Right cardiac atrium (tissue), 5 donors: ENCODE results near the gene KCNJ5. TPM values are rescaled to one million over a fixed set of nuclear protein-coding genes. Genes with fewer than 3 reads are reported as not detected.

Experiments used
- ATAC-seq, 2 donors: fragments of 200-7000 bp; cut with Tn5 transposase; one replicate each; pipeline versions ENCODE4 v1.8.0 to v1.9.1; 2020; ENCODE audit warnings: moderate library complexity in 2 of 2, mild to moderate bottlenecking in 1 of 2
- DNase-seq, 3 donors: peaks; one replicate each; pipeline ENCODE4 v3.0.0-alpha.2; 2020
- H3K27ac ChIP-seq: one replicate; pipeline ENCODE4 v1.5.1; 2013; ENCODE audit warnings: mild to moderate bottlenecking, low read length, control low read depth, moderate library complexity
- H3K27me3 ChIP-seq: one replicate; pipeline ENCODE4 v1.6.1; 2013; ENCODE audit not compliant: control insufficient read depth, insufficient read depth
- H3K4me1 ChIP-seq: one replicate; pipeline ENCODE4 v1.6.1; 2013; ENCODE audit warnings: low read length; ENCODE audit not compliant: control insufficient read depth, insufficient read depth
- H3K4me3 ChIP-seq: one replicate; pipeline ENCODE4 v1.5.1; 2013; ENCODE audit warnings: low read length, control low read depth
- H3K9me3 ChIP-seq: one replicate; pipeline ENCODE4 v1.6.1; 2013; ENCODE audit warnings: low read length; ENCODE audit not compliant: control insufficient read depth
- WGBS: extraction: QIAGEN DNeasy Blood & Tissue Kit; methylation state at CpG from one replicate; pipeline ENCODE4 v1.1.7; 2013; 5-methylcytosine and 5-hydroxymethylcytosine counted together
- intact Hi-C, 4 donors: fragments of 100-400 bp; cut with DNase I; formaldehyde crosslinking; loops; one replicate each; pipeline versions ENCODE4 v1.11.0 to v1.14.0; 2022 to 2023
- polyA plus RNA-seq: library from polyadenylated mRNA; stranded (reverse); fragments of 200-250 nt; gene quantifications from one replicate; pipeline ENCODE4 v1.2.3, GENCODE V29; 2013
- total RNA-seq, 4 donors: library from RNA; stranded (reverse); fragmentation: NEBNext Ultra II Directional; extraction: Animal tissue kit (Norgen Biotek cat#: 25700); gene quantifications; one replicate each; pipeline ENCODE4 v1.2.1, GENCODE V29; 2021
- donor health status: healthy with polysubstance abuse.
- donor health status: DM: no; HTN: yes; CAD: no.
- donor health status: DM: no; HTN: no; CAD: no.
- donor health status: DM: no; HTN: yes; CAD: no; lungs with severe emphysema.
- donor health status: DM: yes; HTN: yes; CAD: no.

Gene KCNJ5
- total and polyA plus RNA-seq, 5 donors: 9.3 to 30.0 (median 21.1) TPM

DNA sequence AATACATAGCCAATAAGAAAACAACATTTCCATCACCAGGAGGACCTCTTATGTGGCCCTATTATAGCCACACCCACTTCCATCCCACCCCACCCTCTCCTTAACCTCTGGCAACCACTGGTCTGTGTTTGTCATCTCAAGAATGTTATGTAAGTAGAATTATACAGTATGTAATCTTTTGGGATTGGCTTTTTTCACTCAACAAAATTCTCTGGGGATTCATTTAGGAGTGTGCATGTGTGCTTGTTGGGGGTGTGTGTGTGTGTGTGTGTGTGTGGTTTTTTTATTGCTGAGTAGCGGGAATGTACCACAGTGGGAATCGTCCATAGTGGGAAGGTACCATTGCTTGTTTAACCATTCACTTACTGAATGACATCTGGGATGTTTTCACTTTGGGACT lies 5.2 kb downstream of the KCNJ5 start:
- ATAC-seq (no peak), DNase-seq (no peak)
- H3K4me3 ChIP-seq: no peak overlapping the region
- no peaks in the 10 kb centered on the region for H3K27me3 ChIP-seq
- H3K27ac ChIP-seq: no peak overlapping the region
- H3K4me1 ChIP-seq: peaks cover 3% of the 10 kb centered on the region
- WGBS: 32% methylated on average over 2 of the region's 2 CpGs
- intact Hi-C loops: no loop called here
- H3K9me3 ChIP-seq: no peaks in the 10 kb centered on the region

DNA sequence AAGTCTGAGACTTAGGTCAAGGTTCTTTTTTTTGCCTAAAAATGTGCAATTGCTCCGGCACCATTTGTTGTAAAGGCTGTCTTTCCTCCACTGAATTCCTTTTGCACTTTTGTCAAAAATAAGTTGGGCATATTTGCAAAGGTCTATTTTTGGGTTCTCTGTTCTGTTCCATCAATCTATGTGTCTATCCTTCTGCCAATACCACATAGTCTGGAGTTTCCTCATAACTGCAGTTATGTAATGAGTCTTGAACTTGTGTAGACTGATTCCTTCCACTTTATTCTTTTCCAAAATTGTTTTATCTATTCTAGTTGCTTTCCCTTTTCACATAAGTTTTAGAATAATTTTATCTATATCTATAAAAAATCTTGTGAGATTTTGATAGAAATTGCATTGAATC lies 6.7 kb downstream of the KCNJ5 start:
- Histone ChIP-seq H3K4me1 (peaks cover 7% of the 10 kb centered on the region), H3K4me3 (no peak overlapping the region), H3K27ac (no peak overlapping the region), H3K9me3 (no peaks in the 10 kb centered on the region), H3K27me3 (no peaks in the 10 kb centered on the region)
- no peak for DNase-seq
- intact Hi-C loops: no loop called here
- WGBS: 88% methylated on average over 1 of the region's 1 CpG
- no peak for ATAC-seq

DNA sequence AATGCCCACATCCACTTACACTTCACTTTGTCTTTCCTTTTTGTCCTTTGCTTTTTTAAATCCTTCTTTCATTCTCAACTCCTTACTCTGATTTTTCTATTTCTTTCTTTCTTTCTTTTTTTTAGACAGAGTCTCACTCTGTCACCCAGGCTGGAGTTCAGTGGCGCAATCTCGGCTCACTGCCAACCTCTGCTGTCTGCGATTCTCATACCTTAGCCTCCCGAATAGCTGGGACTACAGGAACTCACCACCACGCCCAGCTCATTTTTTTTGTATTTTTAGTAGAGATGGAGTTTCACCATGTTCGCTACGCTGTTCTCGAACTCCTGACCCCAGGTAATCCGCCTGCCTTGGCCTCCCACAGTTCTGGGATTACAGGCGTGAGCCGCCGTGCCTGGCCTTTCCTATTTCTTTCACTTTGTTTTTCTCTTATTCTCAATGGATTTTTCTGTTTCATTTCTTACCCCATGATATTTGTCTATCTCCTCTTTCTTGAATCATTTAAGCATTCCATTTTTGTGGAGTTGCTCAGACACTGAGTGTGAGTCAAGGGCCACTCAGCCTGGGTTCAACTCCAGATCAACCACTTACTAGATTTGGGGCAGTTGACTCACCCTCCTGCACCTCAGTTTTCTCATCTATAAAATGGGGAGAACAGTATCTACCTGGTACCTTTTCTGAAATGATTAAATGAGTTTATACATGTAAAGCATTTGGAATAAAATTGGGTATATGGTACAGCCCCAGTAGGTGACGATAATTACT lies 7.6 kb downstream of the KCNJ5 start:
- ATAC-seq (no peak), DNase-seq (peak in 1 of 3 donors; percentile 68)
- no peak overlapping the region for H3K4me3 ChIP-seq
- peaks cover 7% of the 10 kb centered on the region for H3K4me1 ChIP-seq
- intact Hi-C loops: no loop called here
- WGBS: 86% methylated on average over 13 of the region's 13 CpGs
- no peaks in the 10 kb centered on the region for H3K27me3 ChIP-seq
- H3K27ac ChIP-seq: no peak overlapping the region
- H3K9me3 ChIP-seq: no peaks in the 10 kb centered on the region

DNA sequence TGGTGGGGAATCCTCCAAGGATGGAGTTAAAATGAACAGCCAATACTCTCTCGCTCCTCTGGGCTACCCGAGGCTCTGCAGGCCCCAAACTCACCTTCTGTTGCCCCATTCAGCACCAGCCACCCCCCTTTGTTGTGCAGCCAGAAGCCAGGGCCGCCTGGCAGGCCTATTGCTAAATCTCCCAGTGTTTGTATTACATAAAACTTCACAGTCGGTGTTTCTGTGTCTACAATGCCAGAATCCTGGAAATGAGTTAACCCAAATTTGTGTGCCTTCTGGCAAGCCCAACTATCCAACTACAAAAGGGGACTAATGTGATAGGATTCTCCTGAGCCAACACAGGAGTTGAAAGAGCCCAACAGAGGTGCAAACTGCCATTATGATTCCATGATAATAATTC lies 9.3 kb downstream of the KCNJ5 start:
- no peak for DNase-seq
- H3K9me3 ChIP-seq: no peaks in the 10 kb centered on the region
- no peaks in the 10 kb centered on the region for H3K27me3 ChIP-seq
- peak overlapping the region; percentile 38 for H3K27ac ChIP-seq
- H3K4me3 ChIP-seq: no peak overlapping the region
- 51% methylated on average over 4 of the region's 4 CpGs for WGBS
- ATAC-seq: no peak
- intact Hi-C loops: no loop called here
- H3K4me1 ChIP-seq: peaks cover 6% of the 10 kb centered on the region

DNA sequence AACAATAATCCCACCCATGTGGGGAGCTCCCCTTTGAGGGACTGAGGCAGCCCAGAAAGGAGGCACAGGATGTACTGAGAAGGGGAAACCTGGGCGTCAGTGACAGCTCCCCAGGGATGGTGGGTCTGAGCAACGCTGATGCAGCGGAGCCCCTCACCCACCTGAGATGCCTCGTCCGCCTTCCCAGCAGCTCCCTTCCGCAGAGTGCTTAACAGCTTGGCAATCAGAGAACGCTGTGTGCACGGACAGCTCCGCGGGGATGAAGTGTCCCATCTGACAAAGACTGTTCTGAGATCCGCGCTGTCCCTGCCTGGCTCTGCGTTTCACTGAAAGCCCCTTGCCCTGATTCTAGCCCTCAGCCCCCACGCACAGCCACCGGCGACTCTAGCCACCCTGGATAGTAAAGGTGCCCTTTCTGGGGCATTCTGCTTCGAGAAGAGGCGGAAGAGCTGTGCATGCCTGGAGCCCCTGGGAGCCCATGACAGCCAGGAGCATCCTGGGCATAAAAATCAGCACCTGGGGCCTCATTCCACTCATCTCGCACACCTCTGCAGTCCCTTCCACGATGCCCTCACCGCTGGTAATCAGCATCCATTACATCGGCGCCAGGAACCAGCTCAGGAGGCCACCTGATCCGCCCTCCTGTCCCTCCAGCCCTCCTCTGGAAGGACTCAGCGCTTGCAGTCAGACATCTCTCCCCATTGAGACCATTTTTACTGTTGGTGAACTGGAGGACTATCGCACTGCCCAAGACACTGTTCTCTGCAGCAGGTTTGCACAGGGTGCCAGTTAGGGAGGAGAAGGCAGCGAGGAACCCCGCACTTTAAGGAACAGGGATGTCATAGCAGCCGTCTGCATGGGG lies 10.7 kb downstream of the KCNJ5 start:
- no peaks in the 10 kb centered on the region for H3K27me3 ChIP-seq
- intact Hi-C loops: no loop called here
- H3K4me1 ChIP-seq: peaks cover 6% of the 10 kb centered on the region
- H3K9me3 ChIP-seq: no peaks in the 10 kb centered on the region
- DNase-seq (peak in 1 of 3 donors; percentile 55), ATAC-seq (peak; percentile 8 to 25)
- peak overlapping the region; percentile 38 for H3K27ac ChIP-seq
- WGBS: 53% methylated on average over 29 of the region's 29 CpGs
- H3K4me3 ChIP-seq: no peak overlapping the region

DNA sequence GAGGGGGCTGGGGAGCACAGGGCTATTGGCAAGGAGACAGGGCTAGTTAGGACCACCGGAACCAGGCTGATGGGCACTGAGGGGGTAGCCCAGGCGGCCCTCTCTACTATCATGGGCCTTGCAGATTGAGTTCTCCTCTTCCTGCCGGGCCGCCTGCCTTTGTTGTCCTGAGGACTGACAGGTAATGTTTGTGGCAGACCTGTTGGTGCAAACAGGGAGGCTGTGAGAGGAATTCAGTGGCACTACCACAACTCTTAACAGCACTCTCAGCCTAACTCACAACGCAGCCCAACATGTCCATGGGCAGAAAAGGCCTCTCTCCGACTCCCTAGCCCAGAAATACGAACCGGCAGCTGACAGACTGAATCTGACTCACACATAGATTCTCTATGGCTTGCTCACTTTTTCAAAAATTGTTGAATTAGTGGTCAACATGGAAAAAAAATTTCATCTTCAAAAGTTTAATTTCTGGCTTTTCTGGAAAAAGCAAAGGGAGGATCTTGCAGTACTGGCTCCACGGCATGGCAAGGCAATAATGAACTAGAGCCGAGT lies 11.4 kb downstream of the KCNJ5 start:
- no peak for ATAC-seq
- H3K27me3 ChIP-seq: no peaks in the 10 kb centered on the region
- peaks cover 6% of the 10 kb centered on the region for H3K4me1 ChIP-seq
- H3K27ac ChIP-seq: no peak overlapping the region
- 85% methylated on average over 10 of the region's 10 CpGs for WGBS
- no peak for DNase-seq
- no peaks in the 10 kb centered on the region for H3K9me3 ChIP-seq
- intact Hi-C loops: no loop called here
- no peak overlapping the region for H3K4me3 ChIP-seq

DNA sequence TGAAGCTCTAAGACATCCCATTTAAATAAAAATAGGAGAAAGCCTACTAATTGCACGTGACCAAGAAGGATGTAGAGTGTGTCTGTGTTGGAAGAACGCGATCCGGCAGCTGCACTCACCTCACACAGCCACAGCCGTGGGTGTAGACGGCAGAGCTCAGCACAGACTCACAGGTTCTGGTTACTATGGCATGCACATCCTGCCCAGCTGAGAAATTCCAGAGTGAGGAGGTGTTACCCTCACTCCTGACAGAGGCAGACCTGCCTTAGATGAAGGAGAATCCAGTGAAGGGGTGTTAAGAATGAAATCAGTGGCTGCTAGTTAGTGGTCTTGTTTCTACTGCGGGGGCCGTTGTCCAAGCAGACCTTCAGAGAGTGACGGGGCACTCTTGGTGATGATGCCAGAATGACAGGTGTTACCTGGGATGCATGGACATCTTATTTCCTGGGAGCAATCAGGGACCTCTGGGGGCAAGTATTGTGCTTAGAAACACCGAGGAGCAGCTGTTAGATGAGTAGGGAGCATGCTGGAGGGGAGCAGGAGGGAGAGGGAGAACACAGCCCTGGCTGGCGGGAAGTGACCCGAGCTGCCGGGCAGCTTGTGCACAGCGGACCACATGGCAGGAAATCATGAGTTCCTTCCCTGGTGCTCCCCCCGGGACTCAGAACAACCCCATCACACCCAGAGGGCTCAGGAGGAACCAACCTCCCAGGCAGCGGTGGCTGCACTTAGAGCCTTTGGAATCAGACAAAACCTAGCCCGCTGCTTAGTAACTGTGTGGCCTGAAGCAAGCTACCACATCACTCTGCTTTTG lies 12.3 kb downstream of the KCNJ5 start:
- no peak overlapping the region for H3K4me3 ChIP-seq
- peaks cover 9% of the 10 kb centered on the region for H3K4me1 ChIP-seq
- 55% methylated on average over 17 of the region's 17 CpGs for WGBS
- ATAC-seq: peak in 1 of 2 donors; percentile 15
- H3K27ac ChIP-seq: no peak overlapping the region
- H3K9me3 ChIP-seq: no peaks in the 10 kb centered on the region
- intact Hi-C loops: no loop called here
- H3K27me3 ChIP-seq: no peaks in the 10 kb centered on the region
- peak in 1 of 3 donors; percentile 67 for DNase-seq

DNA sequence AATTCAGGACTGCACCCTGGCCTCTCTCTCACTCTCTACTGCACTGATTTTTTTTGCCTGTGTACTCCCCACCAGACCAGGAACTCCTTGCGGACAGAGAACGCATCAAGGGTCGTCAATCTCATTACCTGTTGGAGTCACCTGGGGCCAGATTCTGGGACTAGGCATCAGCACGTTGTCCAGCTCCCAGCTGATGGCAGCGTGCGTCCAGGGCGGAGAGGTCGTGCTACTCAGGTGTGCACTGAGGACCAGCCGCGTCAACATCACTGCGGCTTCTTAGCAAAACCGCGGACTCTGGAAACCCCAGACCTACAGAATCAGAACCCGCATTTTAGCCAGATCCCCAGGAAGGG lies 13.1 kb downstream of the KCNJ5 start:
- H3K4me1 ChIP-seq: peaks cover 14% of the 10 kb centered on the region
- intact Hi-C loops: no loop called here

DNA sequence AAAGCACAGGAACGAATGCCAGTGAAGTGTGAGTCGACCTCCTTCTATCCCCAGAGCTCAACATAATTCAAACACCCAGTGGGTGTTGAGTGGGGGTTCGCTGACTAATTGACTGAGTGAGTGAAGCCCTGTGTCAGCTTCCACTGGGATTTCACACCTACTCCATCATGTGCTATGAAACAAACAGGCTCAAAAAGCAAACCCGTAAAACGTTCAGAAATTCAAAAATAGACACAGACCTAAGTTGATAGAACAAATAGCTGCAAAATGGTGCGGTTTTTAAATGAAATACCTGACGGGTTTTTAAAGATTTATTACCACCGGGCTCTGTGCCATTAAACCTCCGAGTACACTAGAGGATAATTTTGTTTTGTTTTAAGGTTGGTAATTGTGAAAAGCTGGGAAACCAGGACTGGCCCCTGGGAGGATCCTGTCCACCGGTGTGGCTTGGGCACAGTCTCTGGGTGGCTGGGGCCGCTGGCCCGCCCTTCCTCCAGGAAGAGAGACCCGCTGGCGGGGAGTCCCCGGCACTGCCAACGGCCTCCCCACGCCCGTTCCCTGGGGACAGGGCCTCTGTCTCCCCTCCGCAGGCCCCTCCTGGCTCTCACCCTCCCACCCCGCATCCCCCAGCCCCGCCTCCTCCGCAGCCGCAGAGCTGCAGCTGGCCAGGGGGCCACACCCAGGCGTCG lies 13.6 kb downstream of the KCNJ5 start:
- DNase-seq (peak in 2 of 3 donors; percentile 75 to 83), ATAC-seq (peak; percentile 57)
- peak overlapping the region; percentile 59 for H3K27ac ChIP-seq
- peaks cover 14% of the 10 kb centered on the region for H3K4me1 ChIP-seq
- H3K4me3 ChIP-seq: peak overlapping the region; percentile 82
- H3K9me3 ChIP-seq: no peaks in the 10 kb centered on the region
- intact Hi-C loops: no loop called here
- WGBS: 10% methylated on average over 25 of the region's 25 CpGs
- H3K27me3 ChIP-seq: no peaks in the 10 kb centered on the region

More for the DNA sequence above, 13.1 kb downstream of the KCNJ5 start:
- no peaks in the 10 kb centered on the region for H3K9me3 ChIP-seq
- WGBS: 85% methylated on average over 14 of the region's 14 CpGs
- H3K4me3 ChIP-seq: no peak overlapping the region
- H3K27ac ChIP-seq: no peak overlapping the region
- DNase-seq (no peak), ATAC-seq (no peak)
- no peaks in the 10 kb centered on the region for H3K27me3 ChIP-seq
